Left hindlimb (tissue), 1 donor: Measurements from ENCODE around the gene LBH.
"Not testable (repeated sequence)": the region's sequence is repeated elsewhere in the genome, so short reads cannot be mapped to it uniquely, and the experiment has no call there.

Experiments
- DNase-seq: peaks from one replicate; pipeline ENCODE4 v3.0.0-alpha.2; 2018

LBH gene

GRCh38 chr2:30259071-30259470 is 27.7 kb downstream of the LBH start:
- no peak for DNase-seq

GRCh38 chr2:30259827-30260679 is 28.7 kb downstream of the LBH start:
- no peak for DNase-seq

GRCh38 chr2:30260941-30261340 is 29.6 kb downstream of the LBH start:
- no peak for DNase-seq

GRCh38 chr2:30261695-30262211 is 30.4 kb downstream of the LBH start:
- no peak for DNase-seq

GRCh38 chr2:30262716-30263309 is 31.5 kb downstream of the LBH start:
- no peak for DNase-seq

GRCh38 chr2:30264274-30264673 is 32.9 kb downstream of the LBH start:
- DNase-seq, result no peak

- no peak for DNase-seq
Measured at GRCh38 chr2:30265052-30266015, 34.0 kb downstream of the LBH start.

GRCh38 chr2:30266051-30266621 is 34.8 kb downstream of the LBH start:
- no peak for DNase-seq

- no peak for DNase-seq
Measured at GRCh38 chr2:30266705-30267104, 35.4 kb downstream of the LBH start.

- DNase-seq, result no peak
Measured at GRCh38 chr2:30267161-30267975, 36.0 kb downstream of the LBH start.

GRCh38 chr2:30268296-30268871 is 37.0 kb downstream of the LBH start:
- no peak for DNase-seq

- DNase-seq, result not testable (repeated sequence)
Measured at GRCh38 chr2:30269114-30269770, 37.9 kb downstream of the LBH start.

GRCh38 chr2:30269771-30270145 is 38.4 kb downstream of the LBH start:
- no peak for DNase-seq

GRCh38 chr2:30270166-30270565 is 38.8 kb downstream of the LBH start:
- no peak for DNase-seq

- no peak for DNase-seq
Measured at GRCh38 chr2:30271301-30271700, 40.0 kb downstream of the LBH start.

GRCh38 chr2:30272286-30272685 is 41.0 kb downstream of the LBH start:
- no peak for DNase-seq

- no peak for DNase-seq
Measured at GRCh38 chr2:30272761-30273573, 41.6 kb downstream of the LBH start.

- no peak for DNase-seq
Measured at GRCh38 chr2:30273574-30273929, 42.2 kb downstream of the LBH start.

GRCh38 chr2:30275256-30275655 is 43.9 kb downstream of the LBH start:
- DNase-seq, result no peak

GRCh38 chr2:30276455-30276911 is 45.1 kb downstream of the LBH start:
- DNase-seq, result no peak
